H1 (cell line): ENCODE measurements around the gene TIGIT.

ENCODE experiments used
- CREB1 ChIP-seq: IDR thresholded peaks from 2 replicates; pipeline ENCODE4 v1.6.1; 2012; ENCODE audit warnings: inconsistent platforms
- CTCF ChIP-seq, 3 experiments: IDR thresholded peaks; 1 replicate in 2 of 3; 2 replicates in 1 of 3; pipeline versions ENCODE4 v1.5.1 to v1.6.1; 2011; ENCODE audit warnings: low read length in 3 of 3, mild to moderate bottlenecking in 3 of 3, inconsistent platforms in 2 of 3, low read depth in 1 of 3, moderate library complexity in 1 of 3; ENCODE audit not compliant: insufficient read depth in 1 of 3; ENCODE audit errors: control extremely low read depth in 1 of 3
- EZH2 ChIP-seq: fragments of 200-600 bp; sonication (generic); IDR thresholded peaks from 2 replicates; pipeline ENCODE4 v1.7.1; 2012; ENCODE audit warnings: low read depth, mild to moderate bottlenecking, moderate library complexity, low read length, inconsistent platforms; ENCODE audit not compliant: severe bottlenecking
- JUN ChIP-seq: IDR thresholded peaks from 2 replicates; pipeline ENCODE4 v1.6.1; 2011; ENCODE audit warnings: low read depth, mild to moderate bottlenecking, improper control_type of control experiment, low read length
- MAX ChIP-seq: IDR thresholded peaks from 2 replicates; pipeline ENCODE4 v1.6.1; 2012; ENCODE audit warnings: inconsistent platforms
- POLR2A ChIP-seq, 2 experiments: IDR thresholded peaks; 1 replicate in 1 of 2; 2 replicates in 1 of 2; pipeline ENCODE4 v1.6.1; 2011; ENCODE audit warnings: low read depth in 2 of 2, low read length in 2 of 2, mild to moderate bottlenecking in 2 of 2; ENCODE audit errors: control extremely low read depth in 1 of 2
- POLR2AphosphoS5 ChIP-seq: IDR thresholded peaks from 2 replicates; pipeline ENCODE4 v1.6.1; 2011; ENCODE audit warnings: low read depth, low read length
- RBBP5 ChIP-seq: IDR thresholded peaks from 2 replicates; pipeline ENCODE4 v1.7.1; 2012; ENCODE audit warnings: low read depth, mild to moderate bottlenecking, inconsistent platforms, low read length, moderate library complexity, borderline replicate concordance
- RFX5 ChIP-seq: IDR thresholded peaks from 2 replicates; pipeline ENCODE4 v1.6.1; 2011; ENCODE audit warnings: low read depth, low read length, improper control_type of control experiment, borderline replicate concordance
- SAP30 ChIP-seq: fragments of 300-600 bp; sonication (generic); IDR thresholded peaks from 2 replicates; pipeline ENCODE4 v1.7.1; 2012; ENCODE audit warnings: low read length, moderate library complexity, mild to moderate bottlenecking, inconsistent platforms; ENCODE audit not compliant: insufficient read depth, insufficient replicate concordance
- SP1 ChIP-seq: IDR thresholded peaks from 2 replicates; pipeline ENCODE4 v1.6.1; 2011; ENCODE audit warnings: low read depth, low read length
- TAF1 ChIP-seq: IDR thresholded peaks from 2 replicates; pipeline ENCODE4 v1.6.1; 2011; ENCODE audit warnings: mild to moderate bottlenecking, low read depth, low read length
- TCF12 ChIP-seq: IDR thresholded peaks from 2 replicates; pipeline ENCODE4 v1.6.1; 2011; ENCODE audit warnings: low read depth, mild to moderate bottlenecking, low read length
- ZNF274 ChIP-seq: IDR thresholded peaks from 2 replicates; pipeline ENCODE4 v1.7.0; 2012; ENCODE audit warnings: low read length, borderline replicate concordance; ENCODE audit errors: extremely low read depth

GRCh38 chr3:114328345-114328744 lies 34.5 kb downstream of the TIGIT start:
- TF ChIP-seq CTCF (IDR thresholded peaks at IDR 0.05; ENCODE audit: control extremely low read depth in 1 of 3, insufficient read depth in 1 of 3, low read depth in 1 of 3, low read length in 3 of 3): no peak
- TF ChIP-seq CREB1: no peak
- TF ChIP-seq RBBP5: no peak
- no peak for TF ChIP-seq SP1
- TF ChIP-seq SAP30: no peak
- TF ChIP-seq TAF1: no peak
- no peak for TF ChIP-seq POLR2A (IDR thresholded peaks at IDR 0.05; ENCODE audit: control extremely low read depth in 1 of 2, low read depth in 2 of 2, low read length in 2 of 2)
- TF ChIP-seq RFX5: no peak
- TF ChIP-seq POLR2AphosphoS5: no peak
- no peak for TF ChIP-seq ZNF274
- TF ChIP-seq EZH2: no peak
- no peak for TF ChIP-seq JUN
- TF ChIP-seq MAX: no peak
- no peak for TF ChIP-seq TCF12
